Pulmonary artery endothelial cell (primary cell): Measurements from ENCODE around the gene C16orf78. TPM values are rescaled to one million over a fixed set of nuclear protein-coding genes. Genes with fewer than 3 reads are reported as not detected.

Experiments used
- DNase-seq: peaks from one replicate; pipeline ENCODE4 v3.0.0-alpha.2; 2011; ENCODE audit warnings: low read depth, low spot score
- total RNA-seq: library from RNA; depleted of rRNA; stranded (reverse); fragments of >200 nt; gene quantifications from 2 replicates; pipeline ENCODE4 v1.2.3, GENCODE V29; 2014

C16orf78 gene
- total RNA-seq, 1 donor from 2014 or later = not detected

GRCh38 chr16:49382916-49383315 is 9.3 kb downstream of the C16orf78 start:
- no peak for DNase-seq

- no peak for DNase-seq
These were observed 21.4 kb downstream of the C16orf78 start for GRCh38 chr16:49395021-49395420.

GRCh38 chr16:49396206-49396720 is 22.7 kb downstream of the C16orf78 start:
- no peak for DNase-seq

GRCh38 chr16:49398761-49399160 is 25.2 kb downstream of the C16orf78 start:
- no peak for DNase-seq

DNA sequence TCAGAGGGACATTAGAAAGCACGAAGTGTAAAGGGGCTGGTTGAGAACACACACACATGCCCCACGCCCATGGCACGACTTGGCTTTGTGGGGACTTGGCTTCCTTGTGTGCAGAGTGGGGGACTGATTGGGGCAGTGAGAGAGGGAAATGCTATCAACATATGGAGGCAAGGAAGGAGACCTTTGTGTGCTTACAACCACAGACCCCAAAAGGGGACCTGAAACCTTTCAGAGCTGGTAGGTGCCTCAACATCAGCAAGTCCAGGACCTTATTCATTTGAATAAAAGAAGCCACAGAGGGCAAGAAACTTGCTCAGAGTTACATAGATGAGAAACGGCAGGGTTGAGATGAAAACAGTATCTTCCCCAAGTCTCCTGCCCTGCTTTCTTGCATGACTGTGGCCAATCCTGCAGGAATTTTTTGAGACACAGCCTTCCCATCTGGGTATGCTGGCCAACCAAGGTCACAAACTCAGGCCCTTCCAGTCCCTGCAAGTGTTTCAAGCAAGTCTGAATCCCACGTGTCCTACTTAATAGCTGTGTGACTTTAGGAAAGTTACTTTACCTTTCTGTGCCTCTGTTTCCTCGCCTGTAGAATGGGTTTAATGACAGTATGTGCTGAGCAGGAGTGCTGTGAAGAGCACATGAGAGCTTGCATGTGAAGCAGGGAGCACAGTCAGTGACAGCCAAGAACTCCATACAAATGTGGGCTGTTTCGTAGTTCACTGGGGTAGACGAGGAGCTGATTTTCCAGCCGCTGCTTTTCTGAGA is 26.2 kb downstream of the C16orf78 start:
- DNase-seq = no peak

- DNase-seq = no peak
These were observed 27.0 kb downstream of the C16orf78 start for GRCh38 chr16:49400611-49401010.

DNA sequence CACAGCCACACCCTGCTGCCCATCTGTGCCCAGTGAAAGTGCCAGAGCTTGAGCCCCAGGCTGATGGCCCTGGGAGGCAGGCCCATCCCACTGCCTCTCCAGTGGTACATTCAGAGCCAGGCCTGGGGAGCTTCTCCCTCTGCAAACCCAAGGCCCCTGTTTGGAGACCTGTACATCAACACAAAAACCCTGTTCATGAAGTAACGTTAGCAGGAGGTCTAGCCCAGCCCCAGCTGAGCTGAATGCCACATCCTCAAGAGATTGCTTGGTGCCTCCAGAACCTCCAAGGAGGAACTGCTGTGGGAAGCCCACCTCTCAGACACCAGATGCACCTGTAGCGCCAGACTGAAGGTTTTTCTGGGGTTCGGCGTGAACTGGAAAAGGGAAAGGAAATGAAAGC is 31.5 kb downstream of the C16orf78 start:
- no peak for DNase-seq

- no peak for DNase-seq
These were observed 31.9 kb downstream of the C16orf78 start for GRCh38 chr16:49405530-49405929.

DNA sequence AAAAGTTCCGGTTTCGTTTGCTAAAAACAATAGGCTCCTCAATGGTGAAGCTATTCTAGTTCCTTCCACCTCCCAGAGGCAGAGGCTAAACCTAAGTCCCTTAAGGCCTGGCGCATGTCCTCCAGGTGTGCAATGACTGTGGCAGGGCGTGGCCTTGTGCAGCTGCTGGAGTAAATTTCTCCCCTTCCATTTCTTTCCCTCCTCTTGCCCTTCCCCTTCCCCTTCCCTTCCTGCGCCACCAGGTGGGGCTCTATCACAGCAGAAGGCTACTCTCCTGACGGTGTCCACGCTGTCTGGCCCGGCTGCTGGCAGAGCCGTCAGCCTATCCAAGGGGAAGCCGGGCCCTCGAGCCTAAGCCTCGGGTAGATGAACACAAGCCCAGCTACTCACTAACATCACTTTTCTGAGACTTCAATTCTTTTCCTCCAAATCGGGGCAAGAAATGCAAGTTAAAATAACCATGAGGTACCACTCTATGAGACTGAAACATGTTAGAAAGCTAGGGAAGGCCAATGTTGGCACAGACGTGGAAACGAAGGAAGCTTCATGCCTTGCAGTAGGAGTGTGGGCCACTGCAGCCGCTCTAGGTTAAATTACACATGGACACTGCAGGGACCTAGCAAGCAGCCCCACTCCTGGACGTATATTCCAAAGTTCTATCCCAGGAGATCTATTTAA is 34.4 kb downstream of the C16orf78 start:
- peak; percentile 41 for DNase-seq

DNA sequence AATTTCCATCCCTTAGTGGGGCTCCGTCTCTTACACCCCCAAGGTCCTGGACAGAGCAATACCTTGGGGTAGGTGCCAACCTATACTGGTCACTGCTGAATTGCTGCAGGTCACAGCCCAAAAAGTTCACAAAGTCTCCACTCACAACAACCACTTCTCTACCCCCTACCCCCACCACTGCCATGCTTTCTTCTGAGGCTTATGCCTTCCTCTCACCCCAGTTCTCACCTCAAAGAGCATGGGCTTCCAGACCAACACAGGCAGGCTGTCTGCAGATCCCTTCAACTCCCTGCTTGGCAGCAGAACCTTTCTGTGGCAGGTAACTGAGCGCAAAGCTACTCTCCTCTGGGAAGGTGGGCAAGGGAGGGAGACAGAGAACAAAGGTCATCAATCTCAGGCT is 35.5 kb downstream of the C16orf78 start:
- no peak for DNase-seq

GRCh38 chr16:49410226-49410625 is 36.6 kb downstream of the C16orf78 start:
- DNase-seq = no peak

DNA sequence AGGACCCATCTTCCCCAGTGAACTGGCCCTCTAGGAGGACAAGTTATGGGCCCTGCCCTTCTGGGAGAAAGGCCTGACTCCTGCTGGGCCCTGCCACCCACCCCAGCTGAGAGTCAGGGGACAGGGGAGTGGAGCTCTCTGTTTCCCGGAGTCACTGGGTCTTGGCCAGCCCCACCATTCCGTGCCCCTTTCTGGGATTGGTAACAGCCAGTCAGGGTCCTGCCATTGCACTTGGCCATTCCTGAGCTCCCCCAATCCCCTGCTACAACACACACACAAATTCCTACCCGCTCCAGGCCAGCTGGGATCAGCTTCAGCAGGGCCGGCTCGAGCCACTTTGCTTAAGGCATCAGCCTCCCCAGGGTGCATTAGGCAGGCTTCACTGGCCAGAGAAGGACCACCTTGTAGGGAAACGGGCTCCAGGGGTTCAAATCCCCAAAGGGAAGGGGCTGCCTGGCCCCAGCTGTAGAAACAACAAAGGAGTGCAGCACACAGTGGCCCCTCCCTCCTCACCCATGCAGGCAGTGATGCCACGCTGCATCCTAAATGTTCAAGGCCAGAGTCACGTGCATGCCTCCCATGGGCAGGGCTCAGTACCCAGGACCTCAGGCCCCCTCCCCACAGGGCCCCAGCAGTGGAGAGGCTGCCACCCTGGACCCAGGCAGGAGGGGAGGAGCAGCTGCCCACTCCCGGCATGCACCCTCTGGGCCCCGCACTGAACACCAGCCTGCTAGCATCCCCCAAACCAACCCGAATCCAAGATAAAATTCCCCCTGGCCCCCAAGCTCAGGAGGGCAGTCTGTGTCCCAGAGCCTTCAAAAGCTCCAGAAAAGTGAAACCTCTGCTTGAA is 37.7 kb downstream of the C16orf78 start:
- DNase-seq = no peak

- no peak for DNase-seq
These were observed 41.1 kb downstream of the C16orf78 start for GRCh38 chr16:49414671-49415070.

GRCh38 chr16:49415083-49415482 is 41.5 kb downstream of the C16orf78 start:
- DNase-seq = no peak

DNA sequence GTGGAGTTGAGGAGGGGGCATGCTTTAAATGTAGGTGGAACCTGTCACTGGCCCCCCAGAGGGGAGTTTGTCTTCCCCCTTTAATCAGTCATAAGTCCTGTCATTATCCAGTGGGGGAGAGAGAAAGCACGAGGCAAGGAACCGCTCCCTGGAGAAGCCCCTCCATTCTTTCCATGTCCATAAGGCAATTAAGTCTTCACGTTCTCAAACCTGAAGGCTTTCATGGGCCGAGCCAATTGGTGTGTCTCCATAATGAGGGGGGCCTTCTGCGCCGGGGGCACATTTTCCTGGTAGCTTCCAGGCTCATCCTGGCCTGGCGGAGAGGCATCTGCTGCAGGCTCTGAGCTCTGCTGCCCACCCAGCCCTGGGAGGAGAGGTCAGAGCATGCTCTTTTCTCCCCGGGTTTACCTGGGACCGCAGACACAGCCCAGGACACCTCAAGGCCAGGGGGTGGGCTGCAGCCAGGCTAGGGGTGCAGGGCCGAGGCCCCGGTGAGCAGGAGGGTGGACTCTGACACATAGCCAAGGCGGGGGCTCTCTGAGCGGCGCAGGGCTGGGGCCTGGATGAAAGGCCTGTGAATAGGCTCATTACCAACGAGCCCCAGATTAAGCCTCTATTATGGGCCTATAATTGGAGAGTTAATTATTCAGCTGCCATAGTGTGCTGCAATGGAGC is 42.5 kb downstream of the C16orf78 start:
- no peak for DNase-seq

DNA sequence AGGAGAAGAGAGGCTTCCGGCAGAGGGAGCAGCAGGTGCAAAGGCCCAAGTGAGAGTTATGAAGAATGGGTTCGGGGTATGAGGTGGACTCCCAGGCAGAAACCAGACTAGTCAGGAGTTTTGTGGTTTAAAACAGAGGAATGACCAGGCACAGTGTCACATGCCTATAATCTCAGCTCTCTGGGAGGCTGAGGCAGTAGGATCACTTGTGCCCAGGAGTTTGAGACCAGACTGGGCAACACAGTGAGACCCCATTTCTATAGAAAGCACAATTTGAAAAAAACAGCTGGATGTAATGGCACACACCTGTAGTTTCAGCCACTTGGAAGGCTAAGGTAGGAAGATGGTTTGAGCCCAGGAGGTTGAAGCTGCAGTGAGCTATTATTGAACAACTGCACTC is 43.8 kb downstream of the C16orf78 start:
- DNase-seq = no peak

GRCh38 chr16:49419006-49419405 is 45.4 kb downstream of the C16orf78 start:
- DNase-seq = no peak

DNA sequence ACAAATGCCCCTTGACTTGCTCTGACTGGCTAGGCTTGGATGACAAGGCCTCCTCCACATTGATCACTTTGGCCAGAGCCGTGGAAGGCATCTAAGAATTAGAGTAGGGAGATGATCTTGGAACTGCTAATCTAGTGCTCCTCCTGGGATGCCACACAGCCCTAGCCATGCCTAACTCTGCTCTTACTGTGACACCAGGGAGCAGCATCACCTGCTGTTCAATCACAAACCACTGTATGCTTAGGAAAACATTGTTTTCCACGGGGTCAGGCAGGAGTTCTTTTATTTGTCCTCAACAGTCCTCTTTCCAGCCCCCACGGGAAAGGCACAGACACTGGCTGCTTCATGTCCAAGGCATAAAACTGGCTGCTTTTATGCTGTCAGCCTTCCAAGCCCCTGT is 46.3 kb downstream of the C16orf78 start:
- DNase-seq = no peak

- DNase-seq = no peak
These were observed 49.3 kb downstream of the C16orf78 start for GRCh38 chr16:49422896-49423295.

- no peak for DNase-seq
These were observed 51.4 kb downstream of the C16orf78 start for GRCh38 chr16:49424961-49425360.

GRCh38 chr16:49427771-49428170 is 54.2 kb downstream of the C16orf78 start:
- no peak for DNase-seq
